A375 (cell line): ENCODE data around the gene FBL. TPM values are rescaled to one million over a fixed set of nuclear protein-coding genes. Genes with fewer than 3 reads are reported as not detected.

Source experiments
- small RNA-seq: library from RNA; depleted of rRNA; stranded (forward); fragments of <200 nt; gene quantifications from one replicate; pipeline ENCODE3, GENCODE V24; 2014
- total RNA-seq: library from RNA; depleted of rRNA; stranded (reverse); fragments of >200 nt; shearing (Covaris generic); gene quantifications from 2 replicates; pipeline ENCODE4 v1.2.3, GENCODE V29; 2014; rRNA removed

Gene FBL
- 272 and 315 TPM in 2 replicates for total RNA-seq

GRCh38 chr19:39845933-39846677 lies at the start of gene FBL:
Gene FBL (minus strand): TSS chr19:39846379. CDS start chr19:39846300, 79 bp downstream.

DNA sequence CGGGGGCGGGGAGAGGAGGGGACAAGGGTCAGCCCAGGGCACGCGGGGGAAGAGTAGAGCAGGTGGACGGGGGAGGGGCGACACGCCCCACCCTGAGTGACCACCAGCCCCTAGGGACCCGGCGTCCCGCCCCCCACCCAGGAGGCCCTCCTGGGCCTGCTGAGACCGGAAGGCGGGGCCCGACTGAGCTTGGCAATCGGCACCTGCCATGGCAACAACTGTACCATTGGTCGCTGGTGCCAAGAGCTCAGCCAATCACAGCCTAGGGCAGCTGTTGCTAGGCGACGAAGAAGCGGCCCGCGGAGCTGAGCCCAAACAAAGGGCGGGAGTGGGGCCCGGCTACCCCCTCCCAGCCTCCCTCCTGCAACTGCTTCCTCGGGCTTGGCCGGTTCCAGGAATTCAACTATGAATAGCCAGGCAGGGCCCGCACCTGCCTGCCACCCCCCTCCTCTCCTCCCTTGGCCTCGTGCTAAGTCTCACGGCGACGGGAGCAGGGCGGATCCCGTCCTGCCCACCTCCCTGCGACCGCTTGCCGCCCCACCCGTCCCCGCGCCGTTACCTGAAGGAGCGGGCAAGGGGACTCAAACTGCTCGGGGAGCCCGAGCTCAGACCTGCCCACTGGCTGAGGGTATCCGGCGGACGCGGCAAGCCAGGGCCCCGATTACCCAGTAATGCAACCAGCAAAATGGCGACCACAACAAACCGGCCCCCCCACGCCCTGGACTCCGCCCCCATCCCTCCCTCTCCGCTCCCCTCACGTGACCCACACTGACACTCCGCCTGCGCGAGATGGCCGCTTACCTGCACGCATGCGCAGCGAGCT lies 12.5 kb downstream of the FBL start, which contains the start of gene DYRK1B:
TSS of gene DYRK1B (minus strand) at position 699 of the 823 bp plus-strand sequence. CDS start 2,295 bp downstream, outside the sequence.

Small RNAs within 50 kb of the gene (small RNA-seq; reads per million reads assigned to genes)
- gene MIR6719: not detected

Other genes with a start within 250 kb of the FBL start
- not detected in 2 replicates for gene LGALS13, start 243.9 kb downstream of the FBL start, total RNA-seq
- gene LGALS16, start 190.5 kb downstream of the FBL start, total RNA-seq: not detected in 2 replicates
- gene LGALS14, start 141.9 kb downstream of the FBL start, total RNA-seq: not detected in 2 replicates
- gene CLC, start 108.3 kb downstream of the FBL start, total RNA-seq: not detected in 2 replicates
- gene LEUTX, start 67.5 kb downstream of the FBL start, total RNA-seq: not detected in 2 replicates
- gene DYRK1B, start 12.2 kb downstream of the FBL start, total RNA-seq: 6.3 and 8.9 TPM in 2 replicates
- gene FCGBP, start 88.3 kb upstream of the FBL start, total RNA-seq: 0.15 and 0.19 TPM in 2 replicates
- gene PSMC4, start 124.8 kb upstream of the FBL start, total RNA-seq: 264 and 269 TPM in 2 replicates
- gene ZNF546, start 150.7 kb upstream of the FBL start, total RNA-seq: 0.61 and 1.4 TPM in 2 replicates
- gene ZNF780B, start 209.9 kb upstream of the FBL start, total RNA-seq: 15.1 and 30.4 TPM in 2 replicates
- gene ZNF780A, start 244.6 kb upstream of the FBL start, total RNA-seq: 5.7 and 17.9 TPM in 2 replicates